IMR-90 (cell line): ENCODE results near the gene NDUFAF5. TPM values are rescaled to one million over a fixed set of nuclear protein-coding genes. Genes with fewer than 3 reads are reported as not detected.

Experiments used
- ATAC-seq: fragments of 200-7000 bp; cut with Tn5 transposase; 2 replicates; pipeline ENCODE4 v1.9.1; 2020; ENCODE audit warnings: low read depth, mild to moderate bottlenecking, moderate library complexity
- BruUV-seq: library from RNA; stranded (reverse); fragments of 400-500 nt; replicated peaks from 2 replicates; lab custom pipeline; 2021; lab: Mats Ljungman, UMichigan
- CTCF ChIA-PET: fragments of 300-600 bp; formaldehyde crosslinking; extraction: SDS; loops from one replicate; lab custom pipeline; 2021; ENCODE audit warnings: antibody characterized with exemption; lab: Yijun Ruan, JAX
- POLR2A ChIA-PET: fragments of 300-600 bp; sonication (Branson Sonifier 250); formaldehyde crosslinking; loops from one replicate; lab custom pipeline; 2022; ENCODE audit warnings: antibody characterized with exemption; ENCODE audit not compliant: unreplicated experiment; lab: Charles Lee
- DNase-seq: peaks from one replicate; pipeline ENCODE4 v3.0.0; 2013
- H2AFZ ChIP-seq: replicated peaks from 2 replicates; pipeline ENCODE3; 2013; ENCODE audit warnings: low read length, mild to moderate bottlenecking; ENCODE audit not compliant: poor library complexity
- H2AK5ac ChIP-seq: 2 replicates; pipeline ENCODE4 v1.6.1; 2013; ENCODE audit warnings: low read depth, low read length, inconsistent platforms
- H2AK9ac ChIP-seq: replicated peaks from 2 replicates; pipeline ENCODE3; 2013; ENCODE audit warnings: mild to moderate bottlenecking, low read depth, low read length, moderate library complexity; ENCODE audit not compliant: poor library complexity
- H2BK120ac ChIP-seq: 2 replicates; pipeline ENCODE4 v1.6.1; 2013; ENCODE audit warnings: low read depth, low read length, inconsistent platforms
- H2BK15ac ChIP-seq: 3 replicates; pipeline ENCODE4 v1.6.1; 2013; ENCODE audit warnings: low read depth, low read length, inconsistent platforms
- H2BK20ac ChIP-seq: 2 replicates; pipeline ENCODE4 v1.6.1; 2013; ENCODE audit warnings: low read depth, mild to moderate bottlenecking, inconsistent platforms, low read length, moderate library complexity
- H2BK5ac ChIP-seq: 2 replicates; pipeline ENCODE4 v1.6.1; 2013; ENCODE audit warnings: mild to moderate bottlenecking, low read depth, low read length, inconsistent platforms; ENCODE audit not compliant: poor library complexity, severe bottlenecking
- H3K14ac ChIP-seq: replicated peaks from 2 replicates; pipeline ENCODE4 v1.6.1; 2013; ENCODE audit warnings: low read depth, low read length, inconsistent platforms
- H3K18ac ChIP-seq: 2 replicates; pipeline ENCODE4 v1.6.1; 2013; ENCODE audit warnings: low read depth, low read length, control low read depth
- H3K23ac ChIP-seq: 2 replicates; pipeline ENCODE4 v1.6.1; 2013; ENCODE audit warnings: low read depth, low read length, inconsistent platforms
- H3K27ac ChIP-seq: 2 replicates; pipeline ENCODE4 v1.5.1; 2013; ENCODE audit warnings: mild to moderate bottlenecking, control low read depth, low read length; ENCODE audit not compliant: insufficient read depth
- H3K27me3 ChIP-seq: 2 replicates; pipeline ENCODE4 v1.6.1; 2013; ENCODE audit warnings: low read length; ENCODE audit not compliant: control insufficient read depth, insufficient read depth
- H3K36me3 ChIP-seq: 2 replicates; pipeline ENCODE4 v1.6.1; 2013; ENCODE audit warnings: low read length, mixed read lengths; ENCODE audit not compliant: control insufficient read depth, insufficient read depth
- H3K4ac ChIP-seq: 2 replicates; pipeline ENCODE4 v1.6.1; 2013; ENCODE audit warnings: low read depth, low read length, inconsistent platforms
- H3K4me1 ChIP-seq: 2 replicates; pipeline ENCODE4 v1.6.1; 2013; ENCODE audit warnings: low read length, mixed read lengths; ENCODE audit not compliant: control insufficient read depth, insufficient read depth
- H3K4me2 ChIP-seq: 2 replicates; pipeline ENCODE4 v1.6.1; 2013; ENCODE audit warnings: low read depth, mild to moderate bottlenecking, control low read depth, low read length, moderate library complexity
- H3K4me3 ChIP-seq: 2 replicates; pipeline ENCODE4 v1.5.1; 2013; ENCODE audit warnings: low read depth, mild to moderate bottlenecking, control low read depth, low read length, moderate library complexity; ENCODE audit not compliant: insufficient read depth
- H3K56ac ChIP-seq: 2 replicates; pipeline ENCODE4 v1.6.1; 2013; ENCODE audit warnings: low read length, inconsistent platforms; ENCODE audit not compliant: insufficient read depth; ENCODE audit errors: extremely low read depth
- H3K79me1 ChIP-seq, 2 experiments: 2 replicates each; pipeline ENCODE4 v1.6.1; 2013; ENCODE audit warnings: low read length in 2 of 2, inconsistent platforms in 1 of 2, low read depth in 1 of 2
- H3K9ac ChIP-seq: 2 replicates; pipeline ENCODE4 v1.6.1; 2013; ENCODE audit warnings: low read depth, low read length, control low read depth
- H3K9me1 ChIP-seq: 2 replicates; pipeline ENCODE4 v1.6.1; 2013; ENCODE audit warnings: low read length, inconsistent platforms; ENCODE audit not compliant: insufficient read depth
- H3K9me3 ChIP-seq: 2 replicates; pipeline ENCODE4 v1.6.1; 2013; ENCODE audit warnings: low read length; ENCODE audit not compliant: control insufficient read depth, insufficient read depth
- H4K20me1 ChIP-seq: 2 replicates; pipeline ENCODE4 v1.6.1; 2013; ENCODE audit warnings: low read length, inconsistent platforms; ENCODE audit not compliant: insufficient read depth
- H4K5ac ChIP-seq: 2 replicates; pipeline ENCODE4 v1.6.1; 2013; ENCODE audit warnings: mild to moderate bottlenecking, low read depth, low read length, control low read depth
- H4K8ac ChIP-seq, 2 experiments: 2 replicates each; pipeline ENCODE4 v1.6.1; 2013; ENCODE audit warnings: low read depth in 2 of 2, low read length in 2 of 2, control low read depth in 1 of 2, inconsistent platforms in 1 of 2
- H4K91ac ChIP-seq: 2 replicates; pipeline ENCODE4 v1.6.1; 2013; ENCODE audit warnings: low read depth, low read length, inconsistent platforms; ENCODE audit not compliant: insufficient read depth
- BHLHE40 ChIP-seq: fragments of 150-350 bp; IDR thresholded peaks from 2 replicates; pipeline ENCODE4 v1.6.1; 2016; ENCODE audit warnings: mild to moderate bottlenecking, low read depth, low read length
- CEBPB ChIP-seq: IDR thresholded peaks from 2 replicates; pipeline ENCODE4 v1.6.1; 2012; ENCODE audit warnings: low read depth, low read length, improper control_type of control experiment
- CHD1 ChIP-seq: IDR thresholded peaks from 2 replicates; pipeline ENCODE4 v1.6.1; 2012; ENCODE audit warnings: low read depth, low read length, improper control_type of control experiment
- ELK1 ChIP-seq: fragments of 150-350 bp; IDR thresholded peaks from 2 replicates; pipeline ENCODE4 v1.6.1; 2016; ENCODE audit warnings: low read depth, mild to moderate bottlenecking, low read length, moderate library complexity, borderline replicate concordance
- FOS ChIP-seq: fragments of 150-350 bp; IDR thresholded peaks from 2 replicates; pipeline ENCODE4 v1.6.1; 2016; ENCODE audit warnings: low read depth, low read length
- MAFK ChIP-seq: IDR thresholded peaks from 2 replicates; pipeline ENCODE4 v1.6.1; 2012; ENCODE audit warnings: low read depth, low read length, improper control_type of control experiment
- MAZ ChIP-seq: IDR thresholded peaks from 2 replicates; pipeline ENCODE4 v1.6.1; 2012; ENCODE audit warnings: low read depth, mild to moderate bottlenecking, low read length, improper control_type of control experiment, moderate library complexity, borderline replicate concordance
- MXI1 ChIP-seq: IDR thresholded peaks from 2 replicates; pipeline ENCODE4 v1.6.1; 2012; ENCODE audit warnings: low read depth, mild to moderate bottlenecking, low read length, moderate library complexity, borderline replicate concordance
- NFE2L2 ChIP-seq: fragments of 150-350 bp; IDR thresholded peaks from 2 replicates; pipeline ENCODE4 v1.6.1; 2016; ENCODE audit warnings: low read depth, mild to moderate bottlenecking, low read length
- POLR2A ChIP-seq: IDR thresholded peaks from 2 replicates; pipeline ENCODE4 v1.6.1; 2012; ENCODE audit warnings: mild to moderate bottlenecking, low read depth, low read length
- RAD21 ChIP-seq: IDR thresholded peaks from 2 replicates; pipeline ENCODE4 v1.6.1; 2012; ENCODE audit warnings: low read length, improper control_type of control experiment
- RFX5 ChIP-seq: IDR thresholded peaks from 2 replicates; pipeline ENCODE4 v1.8.0; 2012; ENCODE audit warnings: low read depth, mild to moderate bottlenecking, low read length, moderate library complexity
- SMC3 ChIP-seq: fragments of 150-350 bp; IDR thresholded peaks from 2 replicates; pipeline ENCODE4 v1.6.1; 2016; ENCODE audit warnings: low read depth, mild to moderate bottlenecking, antibody characterized with exemption, low read length, moderate library complexity
- USF2 ChIP-seq: fragments of 150-350 bp; IDR thresholded peaks from 2 replicates; pipeline ENCODE4 v1.6.1; 2017; ENCODE audit warnings: mild to moderate bottlenecking, antibody characterized with exemption, low read length, low read depth
- WGBS, 2 experiments: methylation state at CpG; one replicate each; pipeline versions ENCODE4 v1.1.5 to v1.1.7; 2013; ENCODE audit warnings: missing lambda C conversion rate in 2 of 2; ENCODE audit not compliant: insufficient read length in 1 of 2; ENCODE audit errors: extremely low coverage in 2 of 2; 5-methylcytosine and 5-hydroxymethylcytosine counted together
- dilution Hi-C: fragments of 300-500 bp; cut with HindIII; formaldehyde crosslinking; loops from one replicate; pipeline ENCODE4 v1.14.3; 2018; ENCODE audit warnings: low sequenced_read_pairs; ENCODE audit not compliant: unreplicated experiment
- in situ Hi-C: fragments of 300-500 bp; cut with MboI; formaldehyde crosslinking; loops from 3 replicates; pipeline ENCODE4 v1.14.3; 2019; ENCODE audit warnings: low sequenced_read_pairs, inconsistent platforms, mixed read lengths
- intact Hi-C: fragments of 100-400 bp; cut with micrococcal nuclease; formaldehyde crosslinking; loops from 2 replicates; pipeline ENCODE4 v1.10.0; 2022
- polyA plus RNA-seq, 3 experiments: library from polyadenylated mRNA; depleted of rRNA; stranded (reverse); fragments of >200 nt; gene quantifications; 2 replicates each; pipeline ENCODE4 v1.2.3, GENCODE V29; 2012; ENCODE audit warnings: low replicate concordance in 1 of 3
- total RNA-seq: library from RNA; depleted of rRNA; stranded (reverse); fragments of >200 nt; gene quantifications from 2 replicates; pipeline ENCODE4 v1.2.3, GENCODE V29; 2012
- TF ChIP-seq, protein P1 (sequence below): conservative IDR thresholded peaks from 2 replicates; pipeline ENCODE4 v1.5.1; 2012; ENCODE audit warnings: mild to moderate bottlenecking, low read depth, low read length, improper control_type of control experiment

The NDUFAF5 gene
- total and polyA plus RNA-seq, 2 of the 4 experiments (the other 2 are of a cell fraction), result 6.8 to 12.3 TPM

DNA sequence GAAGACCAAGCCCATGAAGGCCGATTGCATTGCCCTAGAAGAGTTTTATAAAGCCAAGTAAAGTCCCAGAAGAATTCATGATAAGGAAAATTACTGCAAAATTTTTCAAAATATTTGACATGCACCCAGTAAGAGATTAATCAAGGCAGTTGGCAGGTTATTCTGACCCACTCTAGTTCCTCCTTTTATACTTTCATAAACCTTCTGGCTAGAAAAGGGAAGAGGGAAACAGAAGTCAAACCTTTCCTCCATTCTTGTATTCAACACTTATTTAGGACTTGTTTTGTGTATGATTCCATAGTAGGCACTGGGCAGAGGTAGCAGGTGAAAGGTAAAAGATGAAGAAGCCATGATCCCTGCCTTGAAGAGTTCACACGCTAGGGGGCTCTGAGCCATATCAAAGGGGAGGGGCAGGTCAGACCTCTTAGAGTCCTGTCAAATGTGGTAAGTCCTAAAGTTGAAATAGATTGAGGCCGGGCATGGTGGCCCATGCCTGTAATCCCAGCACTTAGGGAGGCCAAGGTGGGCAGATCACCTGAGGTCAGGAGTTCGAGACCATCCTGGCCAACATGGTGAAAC is 85.4 kb downstream of the NDUFAF5 start:
- Histone ChIP-seq H3K27ac (no peak overlapping the region), H2AK5ac (no peak overlapping the region), H3K4me3 (no peak overlapping the region), H3K4ac (no peak overlapping the region), H3K4me1 (no peaks in the 10 kb centered on the region), H4K5ac (no peak overlapping the region), H4K8ac (no peak overlapping the region), H3K4me2 (no peak overlapping the region), H3K9ac (no peak overlapping the region), H3K9me3 (no peaks in the 10 kb centered on the region; the same call in 1 of the 2 replicates), H3K56ac (no peak overlapping the region), H3K14ac (no peak overlapping the region), H3K27me3 (no peaks in the 10 kb centered on the region), H2AFZ (no peak overlapping the region), H2BK15ac (no peak overlapping the region), H2BK5ac (no peak overlapping the region), H2BK120ac (no peak overlapping the region), H2BK20ac (no peak overlapping the region), H2AK9ac (no peak overlapping the region), H3K23ac (no peak overlapping the region), H3K36me3 (no peaks in the 10 kb centered on the region), H4K91ac (no peak overlapping the region), H3K79me1 (no peaks in the 10 kb centered on the region), H3K18ac (no peak overlapping the region), H3K9me1 (no peaks in the 10 kb centered on the region), H4K20me1 (no peaks in the 10 kb centered on the region)
- TF ChIP-seq BHLHE40 (no peak), CHD1 (no peak), NFE2L2 (no peak), CEBPB (no peak), MXI1 (no peak), USF2 (no peak), RFX5 (no peak), MAZ (no peak), SMC3 (no peak), FOS (no peak), RAD21 (no peak), ELK1 (no peak), POLR2A (no peak), MAFK (no peak)
- TF ChIP-seq, protein P1, sequence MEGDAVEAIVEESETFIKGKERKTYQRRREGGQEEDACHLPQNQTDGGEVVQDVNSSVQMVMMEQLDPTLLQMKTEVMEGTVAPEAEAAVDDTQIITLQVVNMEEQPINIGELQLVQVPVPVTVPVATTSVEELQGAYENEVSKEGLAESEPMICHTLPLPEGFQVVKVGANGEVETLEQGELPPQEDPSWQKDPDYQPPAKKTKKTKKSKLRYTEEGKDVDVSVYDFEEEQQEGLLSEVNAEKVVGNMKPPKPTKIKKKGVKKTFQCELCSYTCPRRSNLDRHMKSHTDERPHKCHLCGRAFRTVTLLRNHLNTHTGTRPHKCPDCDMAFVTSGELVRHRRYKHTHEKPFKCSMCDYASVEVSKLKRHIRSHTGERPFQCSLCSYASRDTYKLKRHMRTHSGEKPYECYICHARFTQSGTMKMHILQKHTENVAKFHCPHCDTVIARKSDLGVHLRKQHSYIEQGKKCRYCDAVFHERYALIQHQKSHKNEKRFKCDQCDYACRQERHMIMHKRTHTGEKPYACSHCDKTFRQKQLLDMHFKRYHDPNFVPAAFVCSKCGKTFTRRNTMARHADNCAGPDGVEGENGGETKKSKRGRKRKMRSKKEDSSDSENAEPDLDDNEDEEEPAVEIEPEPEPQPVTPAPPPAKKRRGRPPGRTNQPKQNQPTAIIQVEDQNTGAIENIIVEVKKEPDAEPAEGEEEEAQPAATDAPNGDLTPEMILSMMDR, result no peak
- ChIA-PET POLR2A (no interaction called here), CTCF (no interaction called here)
- ATAC-seq (no peak), DNase-seq (no peak)
- 33% methylated on average over 1 of the region's 4 CpGs; no CpG with 5 or more reads in 1 of the 2 experiments for WGBS, 2 experiments
- intact Hi-C loops, result no loop called here
- dilution Hi-C loops, result no loop called here
- in situ Hi-C loops, result no loop called here
- BruUV-seq, result no TSS peak
